Caco-2 (cell line): ENCODE data around the gene FPGS. TPM values are rescaled to one million over a fixed set of nuclear protein-coding genes. Genes with fewer than 3 reads are reported as not detected.

Experiments used
- BruUV-seq: library from RNA; stranded (reverse); fragments of 400-500 nt; replicated peaks from 2 replicates; lab custom pipeline; 2021; lab: Mats Ljungman, UMichigan
- CTCF ChIA-PET: fragments of 300-600 bp; sonication (Branson Sonifier 250); formaldehyde crosslinking; loops from one replicate; lab custom pipeline; 2022; ENCODE audit warnings: antibody characterized with exemption; lab: Charles Lee
- POLR2A ChIA-PET: fragments of 300-600 bp; sonication (Branson Sonifier 250); formaldehyde crosslinking; loops from one replicate; lab custom pipeline; 2022; ENCODE audit warnings: antibody characterized with exemption; lab: Charles Lee
- DNase-seq, 2 experiments: peaks; one replicate each; pipeline versions ENCODE4 v3.0.0 to v3.0.0-alpha.2; 2020 to 2022
- H3K27me3 ChIP-seq: replicated peaks from 2 replicates; pipeline ENCODE4 v1.6.0; 2011; ENCODE audit warnings: low read length; ENCODE audit not compliant: control insufficient read depth, insufficient read depth
- H3K36me3 ChIP-seq: 2 replicates; pipeline ENCODE4 v1.5.1; 2011; ENCODE audit warnings: low read length; ENCODE audit not compliant: control insufficient read depth, insufficient read depth
- H3K4me1 ChIP-seq: fragments of 250-450 bp; sonication (Bioruptor Pico); 2 replicates; pipeline ENCODE4 v1.5.1; 2020; ENCODE audit warnings: mild to moderate bottlenecking
- H3K4me3 ChIP-seq: 2 replicates; pipeline ENCODE4 v1.5.1; 2011; ENCODE audit warnings: low read depth, mild to moderate bottlenecking, control low read depth, low read length
- H3K9me3 ChIP-seq: fragments of 250-450 bp; sonication (Bioruptor Pico); 2 replicates; pipeline ENCODE4 v1.5.1; 2020; ENCODE audit warnings: mild to moderate bottlenecking, moderate library complexity
- H3K27ac Mint-ChIP-seq: one replicate; pipeline ENCODE4 v1.8.0; 2022; ENCODE audit warnings: mixed read lengths; ENCODE audit not compliant: unreplicated experiment
- H3K27me3 Mint-ChIP-seq: one replicate; pipeline ENCODE4 v1.8.0; 2022; ENCODE audit warnings: mixed read lengths; ENCODE audit not compliant: insufficient read depth, unreplicated experiment
- H3K36me3 Mint-ChIP-seq: one replicate; pipeline ENCODE4 v1.8.0; 2022; ENCODE audit warnings: mild to moderate bottlenecking, mixed read lengths; ENCODE audit not compliant: insufficient read depth, unreplicated experiment
- H3K4me1 Mint-ChIP-seq: one replicate; pipeline ENCODE4 v1.8.0; 2022; ENCODE audit warnings: low read depth, mixed read lengths; ENCODE audit not compliant: unreplicated experiment
- H3K4me3 Mint-ChIP-seq: one replicate; pipeline ENCODE4 v1.8.0; 2022; ENCODE audit warnings: mild to moderate bottlenecking, moderate library complexity, mixed read lengths; ENCODE audit not compliant: unreplicated experiment
- H3K9me3 Mint-ChIP-seq: one replicate; pipeline ENCODE4 v1.8.0; 2022; ENCODE audit warnings: mixed read lengths; ENCODE audit not compliant: unreplicated experiment
- intact Hi-C: fragments of 100-400 bp; cut with micrococcal nuclease; formaldehyde crosslinking; loops from one replicate; pipeline ENCODE4 v1.10.0; 2022; ENCODE audit not compliant: unreplicated experiment
- total RNA-seq: library from RNA; stranded (reverse); gene quantifications from 2 replicates; pipeline ENCODE4 v1.2.3, GENCODE V29; 2022
- TF ChIP-seq, protein P1 (sequence below), 2 experiments: fragments of 200-600 bp in 1 of 2; IDR thresholded peaks; 1 replicate in 1 of 2; 2 replicates in 1 of 2; pipeline versions ENCODE4 v1.5.1 to v1.8.0; 2011 to 2022; ENCODE audit warnings: antibody characterized with exemption in 1 of 2, control low read depth in 1 of 2, inconsistent platforms in 1 of 2, low read depth in 1 of 2, low read length in 1 of 2, mild to moderate bottlenecking in 1 of 2, moderate library complexity in 1 of 2; ENCODE audit not compliant: insufficient read depth in 1 of 2, severe bottlenecking in 1 of 2, unreplicated experiment in 1 of 2

Gene FPGS
- total RNA-seq, 1 experiment from 2014 or later, result 54.4 TPM

DNA sequence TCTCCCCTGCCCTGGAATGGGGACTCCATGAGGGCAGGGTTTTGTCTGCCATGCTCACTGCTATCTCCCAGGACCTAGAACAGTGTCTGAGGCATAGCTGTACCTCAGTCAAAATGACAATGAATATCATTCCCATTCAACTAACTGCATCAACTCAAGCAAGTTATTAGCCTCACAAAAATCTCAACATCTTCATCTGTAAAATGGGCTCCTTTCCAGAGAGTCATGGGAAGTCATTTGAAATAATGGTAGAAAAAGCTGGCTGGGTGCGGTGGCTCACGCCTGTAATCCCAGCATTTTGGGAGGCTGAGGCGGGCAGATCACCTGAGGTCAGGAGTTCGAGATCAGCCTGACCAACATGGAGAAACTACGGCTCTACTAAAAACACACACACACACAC lies 33.6 kb upstream of the FPGS start:
- no peak overlapping the region for H3K27ac Mint-ChIP-seq
- intact Hi-C loops, result no loop called here

DNA sequence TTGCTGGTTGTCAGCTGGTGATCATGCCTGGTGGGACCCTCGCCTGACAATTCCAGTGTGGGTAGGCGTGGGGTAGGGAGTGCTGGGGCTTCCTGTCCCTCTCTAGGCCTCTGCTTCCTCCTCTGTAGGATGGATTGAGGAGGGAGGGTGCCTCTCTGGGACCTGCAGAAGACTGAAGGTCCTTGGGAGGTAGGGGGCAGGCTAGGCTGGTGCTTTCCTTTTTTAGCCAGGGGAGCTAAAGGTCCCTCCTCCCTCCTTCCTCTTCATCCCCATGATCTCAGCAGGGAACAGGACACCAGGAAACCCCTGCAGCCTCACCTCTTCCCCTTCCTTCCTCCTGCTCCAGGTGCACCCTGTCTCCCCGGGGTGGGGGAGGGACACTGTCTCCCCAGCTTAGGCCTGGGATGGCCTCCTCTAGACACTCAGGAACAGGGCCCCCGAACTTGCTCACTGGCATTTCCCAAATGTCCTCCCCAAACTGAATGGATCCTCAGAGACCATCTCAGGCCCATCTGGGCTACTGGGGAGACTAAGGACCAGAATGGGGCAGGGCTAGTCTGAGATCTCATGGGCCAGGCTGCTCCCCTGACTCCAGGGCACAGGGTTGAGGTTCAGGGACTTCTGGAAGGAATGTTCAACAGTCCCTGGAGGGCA lies 32.6 kb upstream of the FPGS start:
- Histone ChIP-seq H3K9me3 (no peaks in the 10 kb centered on the region), H3K36me3 (no peaks in the 10 kb centered on the region), H3K27me3 (no peaks in the 10 kb centered on the region), H3K4me3 (no peak overlapping the region), H3K4me1 (no peaks in the 10 kb centered on the region)
- Mint-ChIP-seq H3K9me3 (no peaks in the 10 kb centered on the region), H3K4me3 (peak overlapping the region; percentile 82), H3K27me3 (peaks cover 3% of the 10 kb centered on the region), H3K27ac (no peak overlapping the region), H3K4me1 (no peaks in the 10 kb centered on the region), H3K36me3 (no peaks in the 10 kb centered on the region)
- no TSS peak for BruUV-seq
- ChIA-PET POLR2A (interaction anchor here (0.6 kb wide), 1 partner anchor 452 kb away, joined by 3 read pairs; no protein-coding TSS in a partner anchor), CTCF (interaction anchor here (1.7 to 3.1 kb wide), 2 partner anchors 33 to 35 kb away, joined by 3 to 32 read pairs; partner anchors contain the start of gene TOR2A)
- intact Hi-C loops, result no loop called here
- no peak for DNase-seq
- TF ChIP-seq, protein P1, sequence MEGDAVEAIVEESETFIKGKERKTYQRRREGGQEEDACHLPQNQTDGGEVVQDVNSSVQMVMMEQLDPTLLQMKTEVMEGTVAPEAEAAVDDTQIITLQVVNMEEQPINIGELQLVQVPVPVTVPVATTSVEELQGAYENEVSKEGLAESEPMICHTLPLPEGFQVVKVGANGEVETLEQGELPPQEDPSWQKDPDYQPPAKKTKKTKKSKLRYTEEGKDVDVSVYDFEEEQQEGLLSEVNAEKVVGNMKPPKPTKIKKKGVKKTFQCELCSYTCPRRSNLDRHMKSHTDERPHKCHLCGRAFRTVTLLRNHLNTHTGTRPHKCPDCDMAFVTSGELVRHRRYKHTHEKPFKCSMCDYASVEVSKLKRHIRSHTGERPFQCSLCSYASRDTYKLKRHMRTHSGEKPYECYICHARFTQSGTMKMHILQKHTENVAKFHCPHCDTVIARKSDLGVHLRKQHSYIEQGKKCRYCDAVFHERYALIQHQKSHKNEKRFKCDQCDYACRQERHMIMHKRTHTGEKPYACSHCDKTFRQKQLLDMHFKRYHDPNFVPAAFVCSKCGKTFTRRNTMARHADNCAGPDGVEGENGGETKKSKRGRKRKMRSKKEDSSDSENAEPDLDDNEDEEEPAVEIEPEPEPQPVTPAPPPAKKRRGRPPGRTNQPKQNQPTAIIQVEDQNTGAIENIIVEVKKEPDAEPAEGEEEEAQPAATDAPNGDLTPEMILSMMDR (IDR thresholded peaks at IDR 0.05; ENCODE audit: insufficient read depth in 1 of 2, low read depth in 1 of 2, low read length in 1 of 2, severe bottlenecking in 1 of 2, unreplicated experiment in 1 of 2), result no peak

More for the DNA sequence above, 33.6 kb upstream of the FPGS start:
- Histone ChIP-seq H3K4me1 (no peaks in the 10 kb centered on the region), H3K36me3 (no peaks in the 10 kb centered on the region), H3K4me3 (no peak overlapping the region), H3K27me3 (no peaks in the 10 kb centered on the region), H3K9me3 (no peaks in the 10 kb centered on the region)
- H3K4me1 Mint-ChIP-seq, result no peaks in the 10 kb centered on the region
- H3K36me3 Mint-ChIP-seq, result no peaks in the 10 kb centered on the region
- BruUV-seq, result no TSS peak
- ChIA-PET POLR2A (no interaction called here), CTCF (interaction anchor here (3.1 kb wide), 1 partner anchor 34 kb away, joined by 32 read pairs; the partner anchor contains the start of gene TOR2A)
- no peaks in the 10 kb centered on the region for H3K9me3 Mint-ChIP-seq
- H3K4me3 Mint-ChIP-seq, result no peak overlapping the region
- DNase-seq, result no peak
- H3K27me3 Mint-ChIP-seq, result peaks cover 3% of the 10 kb centered on the region
- TF ChIP-seq, protein P1 (IDR thresholded peaks at IDR 0.05; ENCODE audit: insufficient read depth in 1 of 2, low read depth in 1 of 2, low read length in 1 of 2, severe bottlenecking in 1 of 2, unreplicated experiment in 1 of 2), result no peak

DNA sequence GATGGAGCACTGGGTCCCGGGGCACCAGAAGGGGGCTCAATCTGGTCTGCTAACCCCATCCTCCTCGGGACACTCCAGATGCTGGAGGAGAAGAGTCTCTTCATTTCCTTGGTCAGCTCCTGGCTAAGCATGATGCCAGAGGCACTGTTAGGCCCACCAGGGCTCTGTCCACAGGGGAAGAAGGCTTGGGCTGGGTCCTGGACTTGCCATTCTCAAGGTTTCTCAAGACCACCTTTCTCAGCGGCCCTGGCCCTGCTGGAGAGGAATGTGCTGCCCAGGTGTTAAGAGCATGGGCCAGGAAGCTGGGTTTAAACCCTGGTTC lies 32.1 kb upstream of the FPGS start:
- H3K27me3 ChIP-seq, result no peaks in the 10 kb centered on the region
- H3K4me3 ChIP-seq, result peak overlapping the region; percentile 48
- POLR2A ChIA-PET, result interaction anchor here (0.5 to 1.0 kb wide), 6 partner anchors 14 to 298 kb away, joined by 3 to 8 read pairs (median 4); partner anchors contain the start of genes ST6GALNAC4 and TOR2A
- intact Hi-C loops, result no loop called here
- no TSS peak for BruUV-seq
- H3K9me3 Mint-ChIP-seq, result no peaks in the 10 kb centered on the region
- TF ChIP-seq, protein P1 (IDR thresholded peaks at IDR 0.05; ENCODE audit: insufficient read depth in 1 of 2, low read depth in 1 of 2, low read length in 1 of 2, severe bottlenecking in 1 of 2, unreplicated experiment in 1 of 2), result no peak
- H3K4me1 Mint-ChIP-seq, result no peaks in the 10 kb centered on the region
- CTCF ChIA-PET, result interaction anchor here (0.6 to 3.1 kb wide), 10 partner anchors 8 to 267 kb away, joined by 3 to 32 read pairs (median 3); partner anchors contain the start of genes CDK9 and TOR2A
- no peaks in the 10 kb centered on the region for H3K36me3 Mint-ChIP-seq
- H3K9me3 ChIP-seq, result no peaks in the 10 kb centered on the region
- H3K4me1 ChIP-seq, result no peaks in the 10 kb centered on the region
- peaks cover 3% of the 10 kb centered on the region for H3K27me3 Mint-ChIP-seq
- no peak overlapping the region for H3K27ac Mint-ChIP-seq
- H3K36me3 ChIP-seq, result no peaks in the 10 kb centered on the region
- peak overlapping the region; percentile 82 for H3K4me3 Mint-ChIP-seq
- DNase-seq, result no peak
